ENCODE measurements around the gene ANKRD31.
"Not testable (repeated sequence)": the region's sequence is repeated elsewhere in the genome, so short reads cannot be mapped to it uniquely, and the experiment has no call there.

Gene ANKRD31

DNA sequence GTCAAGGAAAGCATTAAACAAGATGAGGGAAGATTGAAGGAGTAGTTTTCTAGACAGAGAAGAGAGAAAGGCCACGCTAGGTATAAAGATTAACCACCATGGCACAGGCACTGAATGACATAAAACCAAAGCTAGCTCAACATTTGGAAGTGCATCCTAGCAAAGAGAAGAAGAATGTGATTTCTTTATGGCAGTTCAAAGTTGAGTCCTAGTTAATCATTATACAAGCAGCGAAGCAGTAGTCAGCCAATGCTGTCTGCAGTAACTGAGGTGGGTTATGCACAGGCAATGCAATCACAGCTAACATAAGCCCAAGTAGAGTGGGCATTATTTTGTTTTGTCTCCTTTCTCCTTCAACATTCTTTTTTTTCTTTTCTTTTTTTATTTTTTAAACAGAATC lies 24.0 kb upstream of the ANKRD31 start:
- TF ChIP-seq, protein P1, sequence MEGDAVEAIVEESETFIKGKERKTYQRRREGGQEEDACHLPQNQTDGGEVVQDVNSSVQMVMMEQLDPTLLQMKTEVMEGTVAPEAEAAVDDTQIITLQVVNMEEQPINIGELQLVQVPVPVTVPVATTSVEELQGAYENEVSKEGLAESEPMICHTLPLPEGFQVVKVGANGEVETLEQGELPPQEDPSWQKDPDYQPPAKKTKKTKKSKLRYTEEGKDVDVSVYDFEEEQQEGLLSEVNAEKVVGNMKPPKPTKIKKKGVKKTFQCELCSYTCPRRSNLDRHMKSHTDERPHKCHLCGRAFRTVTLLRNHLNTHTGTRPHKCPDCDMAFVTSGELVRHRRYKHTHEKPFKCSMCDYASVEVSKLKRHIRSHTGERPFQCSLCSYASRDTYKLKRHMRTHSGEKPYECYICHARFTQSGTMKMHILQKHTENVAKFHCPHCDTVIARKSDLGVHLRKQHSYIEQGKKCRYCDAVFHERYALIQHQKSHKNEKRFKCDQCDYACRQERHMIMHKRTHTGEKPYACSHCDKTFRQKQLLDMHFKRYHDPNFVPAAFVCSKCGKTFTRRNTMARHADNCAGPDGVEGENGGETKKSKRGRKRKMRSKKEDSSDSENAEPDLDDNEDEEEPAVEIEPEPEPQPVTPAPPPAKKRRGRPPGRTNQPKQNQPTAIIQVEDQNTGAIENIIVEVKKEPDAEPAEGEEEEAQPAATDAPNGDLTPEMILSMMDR (conservative IDR thresholded peaks at IDR 0.05; ENCODE audit: low read length), result no peak
- TF ChIP-seq EZH2phosphoT487 (IDR thresholded peaks at IDR 0.05; ENCODE audit: borderline replicate concordance), result no peak
- no peaks in the 10 kb centered on the region for H3F3A ChIP-seq (ENCODE audit: low read depth)
- H4K20me1 ChIP-seq (ENCODE audit: insufficient read depth, low read length, poor library complexity, severe bottlenecking), result no peaks in the 10 kb centered on the region
- H3K9me2 ChIP-seq (replicated peaks; ENCODE audit: low read depth, low read length), result no peaks in the 10 kb centered on the region
- H3K9me3 ChIP-seq (ENCODE audit: insufficient read depth, low read depth, low read length), result no peaks in the 10 kb centered on the region
- H3K4me1 ChIP-seq (ENCODE audit: insufficient read depth, low read length, poor library complexity, severe bottlenecking), result no peaks in the 10 kb centered on the region
- no peak overlapping the region for H3K4me3 ChIP-seq (ENCODE audit: low read length, poor library complexity, severe bottlenecking)
- no peaks in the 10 kb centered on the region for H3K79me2 ChIP-seq (ENCODE audit: insufficient read depth, low read length)
- H3K4me2 ChIP-seq (ENCODE audit: low read depth, low read length, poor library complexity, severe bottlenecking), result no peak overlapping the region
- H3K9ac ChIP-seq (ENCODE audit: low read depth, low read length, poor library complexity, severe bottlenecking), result no peak overlapping the region
- no peak overlapping the region for H2AFZ ChIP-seq (ENCODE audit: low read length)
- no peaks in the 10 kb centered on the region for H3K36me3 ChIP-seq (ENCODE audit: insufficient read depth, low read length)
- H3K27me3 ChIP-seq (ENCODE audit: insufficient read depth, low read length, poor library complexity, severe bottlenecking), result no peaks in the 10 kb centered on the region

DNA sequence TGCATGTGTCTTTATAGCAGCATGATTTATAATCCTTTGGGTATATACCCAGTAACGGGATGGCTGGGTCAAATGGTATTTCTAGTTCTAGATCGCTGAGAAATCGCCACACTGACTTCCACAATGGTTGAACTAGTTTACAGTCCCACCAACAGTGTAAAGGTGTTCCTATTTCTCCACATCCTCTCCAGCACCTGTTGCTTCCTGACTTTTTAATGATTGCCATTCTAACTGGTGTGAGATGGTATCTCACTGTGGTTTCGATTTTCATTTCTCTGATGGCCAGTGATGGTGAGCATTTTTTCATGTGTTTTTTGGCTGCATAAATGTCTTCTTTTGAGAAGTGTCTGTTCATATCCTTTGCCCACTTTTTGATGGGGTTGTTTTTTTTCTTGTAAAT lies 13.8 kb upstream of the ANKRD31 start:
- not testable (repeated sequence) for H4K20me1 ChIP-seq (ENCODE audit: insufficient read depth, low read length, poor library complexity, severe bottlenecking); H3K9me3 ChIP-seq (ENCODE audit: insufficient read depth, low read depth, low read length); H3K27me3 ChIP-seq (ENCODE audit: insufficient read depth, low read length, poor library complexity, severe bottlenecking); H3K79me2 ChIP-seq (ENCODE audit: insufficient read depth, low read length); H3K4me2 ChIP-seq (ENCODE audit: low read depth, low read length, poor library complexity, severe bottlenecking); H3K9me2 ChIP-seq (replicated peaks; ENCODE audit: low read depth, low read length); H3F3A ChIP-seq (ENCODE audit: low read depth); H3K4me3 ChIP-seq (ENCODE audit: low read length, poor library complexity, severe bottlenecking); H3K4me1 ChIP-seq (ENCODE audit: insufficient read depth, low read length, poor library complexity, severe bottlenecking); H2AFZ ChIP-seq (ENCODE audit: low read length); H3K36me3 ChIP-seq (ENCODE audit: insufficient read depth, low read length); H3K9ac ChIP-seq (ENCODE audit: low read depth, low read length, poor library complexity, severe bottlenecking)

DNA sequence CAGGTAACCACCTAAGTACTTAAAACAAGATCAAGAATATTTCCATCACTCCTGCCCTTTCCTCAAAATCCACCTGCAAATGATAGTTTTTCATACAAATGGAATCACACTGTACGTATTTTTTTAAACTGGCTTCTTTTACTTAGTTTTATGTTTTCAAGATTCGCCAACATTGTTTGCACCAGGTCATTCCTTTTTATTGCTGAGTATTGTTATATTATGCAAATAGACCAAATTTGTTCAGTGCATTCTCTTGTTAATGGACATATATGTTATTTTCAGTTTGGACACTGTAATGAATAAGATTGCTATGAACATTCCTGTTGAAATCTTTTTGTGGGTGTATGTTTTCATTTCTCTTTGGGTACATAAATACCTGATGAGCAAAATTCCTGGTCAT lies 8.3 kb upstream of the ANKRD31 start:
- no peaks in the 10 kb centered on the region for H3K9me3 ChIP-seq (ENCODE audit: insufficient read depth, low read depth, low read length)
- H3K4me3 ChIP-seq (ENCODE audit: low read length, poor library complexity, severe bottlenecking), result no peak overlapping the region
- H3K9me2 ChIP-seq (replicated peaks; ENCODE audit: low read depth, low read length), result no peaks in the 10 kb centered on the region
- H3K9ac ChIP-seq (ENCODE audit: low read depth, low read length, poor library complexity, severe bottlenecking), result no peak overlapping the region
- H3K27me3 ChIP-seq (ENCODE audit: insufficient read depth, low read length, poor library complexity, severe bottlenecking), result no peaks in the 10 kb centered on the region
- no peak for TF ChIP-seq EZH2phosphoT487 (IDR thresholded peaks at IDR 0.05; ENCODE audit: borderline replicate concordance)
- TF ChIP-seq, protein P1 (conservative IDR thresholded peaks at IDR 0.05; ENCODE audit: low read length), result no peak
- no peak overlapping the region for H2AFZ ChIP-seq (ENCODE audit: low read length)
- H3F3A ChIP-seq (ENCODE audit: low read depth), result no peaks in the 10 kb centered on the region
- no peaks in the 10 kb centered on the region for H3K4me1 ChIP-seq (ENCODE audit: insufficient read depth, low read length, poor library complexity, severe bottlenecking)
- H3K36me3 ChIP-seq (ENCODE audit: insufficient read depth, low read length), result no peaks in the 10 kb centered on the region
- no peaks in the 10 kb centered on the region for H3K79me2 ChIP-seq (ENCODE audit: insufficient read depth, low read length)
- no peak overlapping the region for H3K4me2 ChIP-seq (ENCODE audit: low read depth, low read length, poor library complexity, severe bottlenecking)
- H4K20me1 ChIP-seq (ENCODE audit: insufficient read depth, low read length, poor library complexity, severe bottlenecking), result no peaks in the 10 kb centered on the region

DNA sequence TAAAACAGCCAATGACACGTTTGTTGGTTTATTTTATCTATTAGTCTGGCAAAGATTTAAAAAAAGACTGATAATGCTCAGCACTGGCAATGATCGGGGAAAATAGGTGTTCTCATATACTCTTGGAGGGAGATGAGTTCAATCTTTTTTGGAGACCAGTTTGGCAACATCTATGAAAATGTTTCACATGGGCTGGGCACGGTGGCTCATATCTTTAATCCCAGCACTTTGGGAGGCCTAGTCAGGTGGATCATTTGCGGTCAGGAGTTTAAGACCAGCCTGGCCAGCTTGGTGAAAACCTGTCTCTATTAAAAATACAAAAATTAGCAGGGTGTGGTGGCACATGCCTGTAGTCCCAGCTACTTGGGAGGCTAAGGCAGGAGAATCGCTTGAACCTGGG lies 6.8 kb upstream of the ANKRD31 start:
- Histone ChIP-seq H3K9me3 (ENCODE audit: insufficient read depth, low read depth, low read length) (no peaks in the 10 kb centered on the region), H3K9me2 (replicated peaks; ENCODE audit: low read depth, low read length) (no peaks in the 10 kb centered on the region), H4K20me1 (ENCODE audit: insufficient read depth, low read length, poor library complexity, severe bottlenecking) (no peaks in the 10 kb centered on the region), H3K27me3 (ENCODE audit: insufficient read depth, low read length, poor library complexity, severe bottlenecking) (no peaks in the 10 kb centered on the region), H3K36me3 (ENCODE audit: insufficient read depth, low read length) (no peaks in the 10 kb centered on the region), H3K4me2 (ENCODE audit: low read depth, low read length, poor library complexity, severe bottlenecking) (no peak overlapping the region), H2AFZ (ENCODE audit: low read length) (no peak overlapping the region), H3F3A (ENCODE audit: low read depth) (no peaks in the 10 kb centered on the region), H3K4me3 (ENCODE audit: low read length, poor library complexity, severe bottlenecking) (no peak overlapping the region), H3K4me1 (ENCODE audit: insufficient read depth, low read length, poor library complexity, severe bottlenecking) (no peaks in the 10 kb centered on the region), H3K79me2 (ENCODE audit: insufficient read depth, low read length) (no peaks in the 10 kb centered on the region), H3K9ac (ENCODE audit: low read depth, low read length, poor library complexity, severe bottlenecking) (no peak overlapping the region)
- no peak for TF ChIP-seq EZH2phosphoT487 (IDR thresholded peaks at IDR 0.05; ENCODE audit: borderline replicate concordance)
- TF ChIP-seq, protein P1 (conservative IDR thresholded peaks at IDR 0.05; ENCODE audit: low read length), result no peak
